GM19467 (cell line): ENCODE measurements around the gene KDM3A.

Experiments used
- ATAC-seq: cut with Tn5 transposase; IDR thresholded peaks from one replicate; pipeline ENCODE4 v1.9.1; 2021; ENCODE audit warnings: mild to moderate bottlenecking, moderate library complexity; ENCODE audit not compliant: unreplicated experiment

KDM3A gene

GRCh38 chr2:86512892-86513291 is 71.7 kb downstream of the KDM3A start:
- ATAC-seq: no peak

GRCh38 chr2:86513948-86514660 is 72.9 kb downstream of the KDM3A start:
- no peak for ATAC-seq

- no peak for ATAC-seq
These were observed 77.3 kb downstream of the KDM3A start for GRCh38 chr2:86518481-86518880.

- ATAC-seq: no peak
These were observed 78.2 kb downstream of the KDM3A start for GRCh38 chr2:86519349-86519748.

- no peak for ATAC-seq
These were observed 79.0 kb downstream of the KDM3A start for GRCh38 chr2:86520153-86520552.

- no peak for ATAC-seq
These were observed 80.8 kb downstream of the KDM3A start for GRCh38 chr2:86521922-86522321.

- no peak for ATAC-seq
These were observed 81.5 kb downstream of the KDM3A start for GRCh38 chr2:86522711-86523110.

GRCh38 chr2:86523491-86523890 is 82.3 kb downstream of the KDM3A start:
- ATAC-seq: no peak

- no peak for ATAC-seq
These were observed 84.5 kb downstream of the KDM3A start for GRCh38 chr2:86525421-86526340.

GRCh38 chr2:86533589-86533988 is 92.4 kb downstream of the KDM3A start:
- ATAC-seq: no peak

GRCh38 chr2:86541334-86541733 is 100.2 kb downstream of the KDM3A start:
- no peak for ATAC-seq
